WI38 (cell line): ENCODE results near the gene ZIC5.

Experiments
- H3K4me3 ChIP-seq: 2 replicates; pipeline ENCODE4 v1.5.1; 2011; ENCODE audit warnings: low read depth, mild to moderate bottlenecking, control low read depth, low read length
- TF ChIP-seq, protein P1 (sequence below): IDR thresholded peaks from 2 replicates; pipeline ENCODE4 v1.5.1; 2012; ENCODE audit warnings: low read depth, mild to moderate bottlenecking, control low read depth, low read length

The ZIC5 gene

DNA sequence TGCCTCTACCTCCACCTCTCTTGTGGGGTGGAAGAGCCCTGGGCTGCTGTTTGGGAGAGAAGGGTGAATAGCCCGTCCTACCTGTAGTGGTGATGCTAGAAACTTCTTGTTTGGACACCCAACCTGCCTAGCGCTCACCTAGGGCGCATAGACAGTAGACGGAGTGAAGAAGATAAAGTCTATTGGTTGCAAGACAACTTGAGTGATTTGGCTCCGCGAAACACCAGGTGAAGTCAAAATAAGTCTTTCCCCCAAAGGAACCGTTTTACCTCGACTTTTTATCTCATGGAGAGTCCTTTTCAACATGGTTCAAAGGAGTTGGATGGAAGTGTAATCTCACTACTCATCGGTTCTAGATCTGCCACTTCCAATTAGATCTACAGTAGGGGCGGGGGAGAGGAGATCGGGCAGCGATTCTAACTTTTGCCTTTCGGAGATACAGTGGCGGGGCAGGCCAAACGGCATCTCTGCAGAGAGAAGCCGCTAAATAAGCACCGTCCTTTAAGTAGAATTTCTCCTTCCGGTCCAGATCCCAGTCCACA is 694 bp upstream of the ZIC5 start:
- no peak overlapping the region for H3K4me3 ChIP-seq

DNA sequence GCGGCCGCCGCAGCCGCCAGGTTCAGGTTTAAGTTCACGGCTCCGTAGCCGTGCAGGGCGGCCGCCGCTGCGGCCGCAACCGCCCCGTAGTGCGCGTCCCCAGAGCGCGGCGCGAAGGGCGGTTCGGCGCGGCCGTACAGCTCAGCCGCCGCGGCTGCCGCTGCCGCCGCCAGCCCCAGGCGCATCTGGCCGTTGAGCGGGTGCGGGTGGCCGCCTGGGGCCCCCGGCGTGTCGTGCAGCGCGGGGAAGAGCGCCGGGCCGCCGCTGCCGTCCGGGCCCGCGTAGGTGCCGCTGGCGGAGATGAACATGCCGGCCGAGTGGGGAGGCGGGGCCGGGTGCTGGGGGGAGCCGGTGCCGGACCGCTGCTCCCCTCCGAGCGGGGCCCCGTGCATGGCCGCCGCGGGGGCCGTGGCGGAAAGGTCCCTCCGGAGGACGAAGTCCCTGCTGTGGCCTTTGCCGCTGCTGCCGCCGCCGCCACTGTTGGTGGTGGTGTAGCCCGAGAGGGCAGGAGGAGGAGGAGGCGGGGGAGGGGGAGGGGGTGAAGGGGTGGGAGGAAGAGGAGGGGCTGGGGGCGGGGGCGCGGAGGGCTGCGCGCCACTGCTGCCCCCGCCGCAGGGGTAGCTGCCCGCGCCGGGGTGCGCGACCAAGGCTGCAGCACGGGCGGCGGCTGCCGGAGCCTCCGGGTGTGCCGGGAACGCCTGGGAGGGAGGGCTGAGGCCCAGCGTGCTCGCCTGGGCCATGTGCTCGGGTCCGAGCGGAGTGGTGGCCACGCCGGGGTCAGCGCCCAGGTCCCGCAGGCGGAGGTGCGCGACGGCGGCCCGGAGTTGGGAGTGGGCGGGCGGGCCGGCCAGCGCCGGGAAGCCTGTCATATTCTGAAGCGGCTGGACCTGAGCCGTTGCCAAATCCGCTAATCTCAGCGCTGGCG is 654 bp downstream of the ZIC5 start:
- H3K4me3 ChIP-seq, result no peak overlapping the region

More for the DNA sequence above, 694 bp upstream of the ZIC5 start:
- TF ChIP-seq, protein P1, sequence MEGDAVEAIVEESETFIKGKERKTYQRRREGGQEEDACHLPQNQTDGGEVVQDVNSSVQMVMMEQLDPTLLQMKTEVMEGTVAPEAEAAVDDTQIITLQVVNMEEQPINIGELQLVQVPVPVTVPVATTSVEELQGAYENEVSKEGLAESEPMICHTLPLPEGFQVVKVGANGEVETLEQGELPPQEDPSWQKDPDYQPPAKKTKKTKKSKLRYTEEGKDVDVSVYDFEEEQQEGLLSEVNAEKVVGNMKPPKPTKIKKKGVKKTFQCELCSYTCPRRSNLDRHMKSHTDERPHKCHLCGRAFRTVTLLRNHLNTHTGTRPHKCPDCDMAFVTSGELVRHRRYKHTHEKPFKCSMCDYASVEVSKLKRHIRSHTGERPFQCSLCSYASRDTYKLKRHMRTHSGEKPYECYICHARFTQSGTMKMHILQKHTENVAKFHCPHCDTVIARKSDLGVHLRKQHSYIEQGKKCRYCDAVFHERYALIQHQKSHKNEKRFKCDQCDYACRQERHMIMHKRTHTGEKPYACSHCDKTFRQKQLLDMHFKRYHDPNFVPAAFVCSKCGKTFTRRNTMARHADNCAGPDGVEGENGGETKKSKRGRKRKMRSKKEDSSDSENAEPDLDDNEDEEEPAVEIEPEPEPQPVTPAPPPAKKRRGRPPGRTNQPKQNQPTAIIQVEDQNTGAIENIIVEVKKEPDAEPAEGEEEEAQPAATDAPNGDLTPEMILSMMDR, result no peak

GRCh38 chr13:99969919-99970650 is 1.5 kb downstream of the ZIC5 start:
- TF ChIP-seq, protein P1, result no peak
- H3K4me3 ChIP-seq, result no peak overlapping the region

More for the DNA sequence above, 654 bp downstream of the ZIC5 start:
- TF ChIP-seq, protein P1, result no peak

DNA sequence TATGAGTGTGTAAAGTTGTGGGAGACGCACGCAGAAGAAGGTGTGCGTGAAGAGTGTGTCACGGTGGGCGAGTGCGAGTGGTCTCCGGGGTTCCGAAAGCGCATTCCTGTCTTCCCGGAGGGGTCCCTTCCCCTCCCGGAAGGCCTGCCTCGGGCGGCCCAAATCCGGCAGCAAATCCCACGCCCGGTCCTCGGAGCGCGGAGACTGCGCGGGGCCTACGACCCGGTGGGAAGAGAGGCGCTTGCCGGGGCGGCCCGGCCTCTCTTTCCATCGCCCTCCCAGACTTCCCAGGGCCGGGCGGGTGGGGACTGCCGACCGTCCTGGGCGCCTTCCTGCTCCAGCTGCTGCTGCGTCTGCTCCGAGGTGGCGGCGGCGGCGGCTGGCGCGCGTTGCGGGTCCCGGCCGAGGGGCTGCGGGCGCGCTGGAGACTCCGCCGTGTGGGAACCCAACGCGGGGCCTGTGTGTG is 2.1 kb downstream of the ZIC5 start:
- no peak overlapping the region for H3K4me3 ChIP-seq
- TF ChIP-seq, protein P1, result no peak

GRCh38 chr13:99968521-99969452 is 2.8 kb downstream of the ZIC5 start:
- H3K4me3 ChIP-seq, result no peak overlapping the region
- TF ChIP-seq, protein P1, result no peak

DNA sequence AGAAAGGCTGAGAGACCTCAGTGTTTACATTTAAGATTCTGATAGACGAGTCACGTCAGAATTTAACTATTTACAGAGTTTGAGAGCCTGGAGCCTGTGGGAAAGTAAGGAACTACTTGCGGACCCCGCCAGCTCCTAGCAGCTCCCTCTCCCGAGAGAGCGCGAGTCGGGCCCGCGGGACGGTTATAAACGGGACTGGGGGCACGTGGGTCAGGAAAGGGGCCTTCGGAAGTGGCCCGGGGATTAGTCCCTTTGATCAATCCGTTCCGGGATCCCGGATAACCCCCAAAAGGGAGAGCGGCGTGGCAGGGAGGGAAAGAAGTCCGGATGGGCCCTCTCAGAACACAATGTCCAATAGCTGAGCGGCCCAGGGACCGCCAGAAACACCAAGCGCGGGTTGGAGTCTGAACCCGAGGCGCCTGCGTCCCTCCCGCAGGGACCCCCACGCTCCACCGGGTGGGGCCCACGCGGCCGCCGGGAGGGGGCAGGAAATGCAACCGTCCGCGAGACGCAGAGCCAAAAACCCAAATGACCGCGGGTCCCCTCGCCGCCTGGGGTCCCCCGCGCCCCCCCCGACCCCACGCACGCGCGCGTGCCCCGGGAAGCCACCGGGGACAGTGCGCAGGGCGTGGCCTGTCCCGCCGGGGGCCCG is 3.6 kb downstream of the ZIC5 start:
- H3K4me3 ChIP-seq, result no peak overlapping the region
- TF ChIP-seq, protein P1, result no peak
